HG02610 (cell line): ENCODE results near the gene TMA7.
"Not testable (repeated sequence)": the region's sequence is repeated elsewhere in the genome, so short reads cannot be mapped to it uniquely, and the experiment has no call there.

Experiments
- ATAC-seq: cut with Tn5 transposase; IDR thresholded peaks from one replicate; pipeline ENCODE4 v1.9.1; 2021; ENCODE audit warnings: mild to moderate bottlenecking, moderate library complexity; ENCODE audit not compliant: unreplicated experiment

TMA7 gene

DNA sequence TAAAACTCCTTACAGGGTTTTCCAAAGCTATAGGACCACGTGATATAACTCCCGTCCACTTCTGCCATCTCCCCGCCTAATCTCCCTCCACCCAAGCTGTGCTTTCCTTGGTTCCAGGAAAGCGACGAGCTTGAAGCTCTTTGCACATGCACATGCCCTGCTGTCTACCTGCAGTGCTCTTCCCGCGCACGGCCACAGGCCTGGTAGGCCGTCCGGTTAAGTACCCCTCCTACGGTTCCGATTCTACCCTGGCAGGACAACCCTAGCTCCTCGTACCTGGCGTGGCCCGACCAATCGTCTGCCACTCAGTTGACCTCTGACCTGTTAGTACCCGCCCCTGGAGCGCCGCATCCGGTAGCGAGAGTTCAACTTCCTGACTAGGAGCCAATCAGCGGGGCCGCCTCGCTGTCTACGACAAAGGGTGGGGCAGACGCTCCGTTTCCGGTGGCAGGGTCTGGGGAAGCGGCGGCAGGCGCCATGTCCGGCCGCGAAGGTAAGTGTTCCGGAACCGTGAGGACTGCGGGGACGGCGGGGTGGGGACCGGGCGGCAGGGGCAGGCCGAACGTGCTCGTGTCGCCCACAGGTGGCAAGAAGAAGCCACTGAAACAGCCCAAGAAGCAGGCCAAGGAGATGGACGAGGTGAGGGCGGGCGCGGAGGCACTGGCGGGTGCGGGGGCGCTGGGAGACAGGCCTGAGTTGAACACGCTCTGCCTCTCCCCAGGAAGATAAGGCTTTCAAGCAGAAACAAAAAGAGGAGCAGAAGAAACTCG lies at the start of gene TMA7, which contains the start of gene CCDC51:
TSS of gene TMA7 (plus strand) at position 438 of the 770 bp plus-strand sequence. CDS start at position 478, 40 bp downstream.
TSS of gene CCDC51 (minus strand) at position 300 of the 770 bp plus-strand sequence. CDS start 4,991 bp downstream, outside the sequence.
- ATAC-seq: peak; percentile 96

DNA sequence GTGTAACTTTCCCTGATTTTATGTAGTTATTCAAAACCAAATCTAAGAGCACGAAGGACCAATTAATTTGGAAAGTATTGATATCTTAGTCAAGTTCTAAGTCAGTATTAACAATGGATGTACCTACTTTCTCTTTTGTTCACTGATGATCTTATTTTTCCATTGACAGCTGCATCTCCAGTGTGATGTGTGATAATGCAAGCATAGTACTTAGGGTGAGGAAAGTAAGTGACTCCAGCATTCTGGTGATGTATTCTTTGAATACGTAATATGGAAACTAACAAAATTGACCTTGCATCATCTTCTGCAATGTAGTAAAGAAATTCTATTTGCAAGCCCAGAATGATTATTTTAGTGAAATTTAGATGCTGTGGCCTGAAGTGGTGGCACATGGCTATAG lies 45.7 kb upstream of the TMA7 start:
- ATAC-seq: no peak

- ATAC-seq: no peak
Observed at GRCh38 chr3:48395714-48396113, 44.3 kb upstream of the TMA7 start.

DNA sequence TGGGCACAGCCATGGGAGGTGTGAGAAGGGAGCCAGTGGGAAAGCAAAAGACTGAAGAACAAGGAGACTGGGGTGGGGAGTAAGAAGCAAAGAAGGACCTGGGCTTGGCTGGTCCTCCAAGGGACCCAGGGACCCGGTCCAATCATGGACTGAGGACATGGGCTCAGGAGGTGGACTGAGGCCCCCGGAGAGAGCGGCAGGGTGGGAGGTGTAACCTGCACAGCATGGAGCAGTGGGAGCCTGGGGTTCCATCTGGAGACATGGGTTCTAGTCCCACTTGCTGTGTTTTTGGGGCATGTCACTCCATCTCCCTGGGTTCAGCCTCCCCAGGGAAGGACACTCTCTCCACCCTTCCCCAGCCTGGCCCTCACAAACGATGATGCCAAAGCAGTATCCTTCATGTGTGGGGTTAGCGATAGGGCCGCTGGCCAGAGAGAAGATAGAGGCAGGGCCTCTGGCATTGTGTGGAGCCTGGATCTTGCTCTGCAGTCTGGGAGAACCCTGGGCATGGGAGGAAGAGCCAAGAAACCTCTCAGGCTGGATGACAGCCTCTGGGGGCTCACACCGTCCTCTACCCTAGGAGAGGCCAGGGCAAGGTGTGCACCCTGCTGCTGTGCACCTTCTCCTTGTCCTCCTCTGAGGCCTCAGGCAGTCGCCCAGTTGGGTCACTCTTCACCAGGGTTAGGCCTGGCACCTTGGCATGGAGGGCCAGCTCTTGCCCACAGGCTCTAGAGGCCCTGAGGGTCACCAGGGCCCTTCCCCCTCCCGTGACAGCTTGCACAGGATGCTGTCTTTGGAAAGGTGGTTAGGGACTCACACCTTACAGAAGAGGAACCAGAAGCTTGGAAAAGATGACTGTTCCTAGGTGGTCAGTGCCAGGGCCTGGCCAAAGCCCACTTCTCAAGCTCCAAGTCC lies 42.0 kb upstream of the TMA7 start:
- no peak for ATAC-seq

DNA sequence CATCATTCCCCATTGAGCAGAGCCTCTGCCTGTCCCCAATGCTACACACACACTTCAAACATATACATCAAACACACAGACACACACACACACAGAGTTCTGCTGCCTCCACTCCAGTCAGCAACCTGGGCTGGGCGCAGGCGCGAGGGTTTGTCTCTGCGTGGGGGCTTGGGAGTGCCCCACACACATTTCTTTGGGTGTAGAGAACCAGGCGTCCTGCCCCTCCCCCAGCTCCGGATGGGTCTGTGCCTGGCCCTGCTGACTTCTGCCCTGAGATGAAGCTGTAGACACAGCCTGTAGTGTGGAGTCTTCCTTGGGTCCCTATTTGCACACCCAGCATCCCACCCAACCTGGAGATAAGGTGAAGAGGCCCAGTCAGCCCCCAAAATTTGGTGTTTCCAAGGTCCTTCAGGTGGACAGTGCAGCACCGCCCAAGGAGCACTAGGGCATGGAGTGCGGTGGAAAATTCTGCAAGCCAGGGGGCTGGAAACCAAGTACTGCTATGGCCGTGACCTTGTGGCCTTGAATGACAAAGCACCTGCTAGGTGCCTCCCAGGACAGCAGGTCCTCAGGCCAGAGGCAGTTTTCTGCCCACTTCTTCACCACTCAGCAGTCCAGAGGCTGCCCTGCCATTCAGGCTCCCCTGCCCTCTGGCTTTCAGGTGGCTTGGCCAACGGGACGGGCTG lies 41.2 kb upstream of the TMA7 start:
- no peak for ATAC-seq

DNA sequence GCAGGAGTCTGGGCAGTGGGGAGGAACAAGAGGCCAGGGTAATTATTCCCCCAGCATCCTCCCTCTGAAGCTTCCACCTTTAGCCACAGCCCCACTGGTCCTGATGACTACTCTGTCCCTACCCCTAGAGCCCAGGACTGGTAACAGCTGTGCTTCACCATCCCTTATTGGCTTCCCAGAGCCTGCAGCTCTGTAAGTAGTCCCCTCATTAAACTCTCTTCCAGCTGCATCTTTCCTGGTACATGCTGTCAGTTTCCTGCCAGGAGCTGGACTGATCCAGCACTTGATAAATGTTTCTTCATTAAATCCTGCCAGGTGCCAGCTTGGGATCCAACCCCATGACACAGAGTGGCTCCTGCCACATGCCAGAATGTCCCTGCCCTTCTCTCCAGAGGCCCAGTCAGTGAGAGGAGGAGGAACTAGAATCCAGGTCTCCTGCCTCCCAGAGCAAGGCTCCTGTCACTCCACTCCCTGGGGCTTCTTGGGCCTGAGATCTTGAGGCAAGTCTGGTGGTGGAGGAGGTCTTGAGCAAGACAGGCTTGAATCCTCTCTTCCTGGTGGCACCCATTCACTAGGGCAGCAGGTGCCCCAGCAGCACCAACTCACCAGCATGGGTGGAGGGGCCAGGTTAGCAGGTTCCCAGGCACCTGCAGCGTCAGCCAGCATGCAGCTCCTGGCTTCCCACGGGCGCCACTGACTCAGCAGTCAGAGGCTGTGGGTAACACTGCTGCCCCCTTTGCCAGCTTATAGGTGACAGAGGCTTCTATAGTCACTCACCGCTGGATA lies 40.5 kb upstream of the TMA7 start:
- ATAC-seq: no peak

DNA sequence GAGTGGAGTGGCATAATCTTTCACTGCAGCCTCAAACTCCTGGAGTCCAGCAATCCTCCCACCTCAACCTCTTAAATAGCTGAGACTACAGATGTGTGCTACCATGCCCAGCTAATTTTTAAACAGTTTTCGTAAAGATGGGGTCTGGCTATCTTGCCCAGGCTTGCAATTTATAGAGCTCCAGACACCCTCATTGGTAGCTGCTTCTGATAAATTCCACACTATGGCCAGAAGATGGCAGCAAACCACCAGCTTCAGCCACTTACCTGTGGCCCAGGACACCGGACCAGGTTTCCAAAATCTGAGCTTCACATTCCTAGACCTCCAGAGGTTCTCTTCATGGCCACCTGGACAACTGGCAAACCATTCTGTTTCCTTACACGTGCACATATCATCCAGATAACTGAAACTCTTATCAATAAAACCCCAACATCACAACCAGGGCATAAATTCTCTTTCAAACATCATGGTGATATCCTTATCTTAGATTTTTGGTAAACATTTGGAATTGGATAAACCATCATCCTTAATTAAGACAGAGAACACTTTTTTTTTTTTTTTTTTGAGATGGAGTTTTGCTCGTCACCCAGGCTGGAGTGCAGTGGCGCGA lies 39.1 kb upstream of the TMA7 start:
- ATAC-seq: peak; percentile 49

DNA sequence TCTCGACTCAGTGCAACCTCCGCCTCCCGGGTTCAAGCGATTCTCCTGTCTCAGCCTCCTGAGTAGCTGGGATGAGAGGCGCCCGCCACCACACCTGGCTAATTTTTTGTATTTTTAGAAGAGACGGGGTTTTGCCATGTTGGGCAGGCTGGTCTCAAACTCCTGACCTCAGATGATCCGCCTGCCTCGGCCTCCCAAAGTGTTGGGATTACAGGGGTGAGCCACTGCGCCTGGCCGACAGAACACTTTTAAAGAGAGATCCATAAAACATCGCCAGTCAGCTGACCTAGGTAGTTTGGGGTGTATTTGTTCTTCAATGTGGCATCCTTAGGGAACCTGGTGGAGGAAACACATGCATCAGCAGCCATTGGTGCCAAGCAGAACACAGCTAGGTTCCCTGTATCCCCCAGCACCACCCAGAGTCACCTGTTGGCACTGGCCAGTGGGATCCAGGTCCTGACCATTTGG lies 38.6 kb upstream of the TMA7 start:
- ATAC-seq: not testable (repeated sequence)

- no peak for ATAC-seq
Observed at GRCh38 chr3:48402281-48402732, 37.8 kb upstream of the TMA7 start.

DNA sequence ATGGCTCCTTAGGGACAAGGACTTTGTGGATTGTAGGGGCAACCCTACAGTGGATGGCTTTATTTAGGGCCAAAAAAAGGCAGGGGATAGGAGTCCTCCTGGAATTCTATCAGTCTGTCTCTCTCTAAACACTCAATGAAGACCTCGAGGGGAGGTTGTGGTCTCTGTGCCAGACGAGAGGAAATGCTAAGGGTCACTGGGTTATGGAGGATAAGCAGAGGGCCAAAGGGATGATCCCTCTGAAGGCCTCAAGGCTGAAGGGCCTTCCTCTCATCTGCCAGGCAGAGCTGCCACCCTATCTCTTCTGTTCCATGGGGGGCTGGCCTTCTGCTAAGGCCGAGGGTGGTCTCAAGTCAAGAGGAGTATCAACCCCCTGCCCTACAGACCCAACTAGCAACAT lies 37.1 kb upstream of the TMA7 start:
- no peak for ATAC-seq

- no peak for ATAC-seq
Observed at GRCh38 chr3:48403533-48404439, 36.3 kb upstream of the TMA7 start.

DNA sequence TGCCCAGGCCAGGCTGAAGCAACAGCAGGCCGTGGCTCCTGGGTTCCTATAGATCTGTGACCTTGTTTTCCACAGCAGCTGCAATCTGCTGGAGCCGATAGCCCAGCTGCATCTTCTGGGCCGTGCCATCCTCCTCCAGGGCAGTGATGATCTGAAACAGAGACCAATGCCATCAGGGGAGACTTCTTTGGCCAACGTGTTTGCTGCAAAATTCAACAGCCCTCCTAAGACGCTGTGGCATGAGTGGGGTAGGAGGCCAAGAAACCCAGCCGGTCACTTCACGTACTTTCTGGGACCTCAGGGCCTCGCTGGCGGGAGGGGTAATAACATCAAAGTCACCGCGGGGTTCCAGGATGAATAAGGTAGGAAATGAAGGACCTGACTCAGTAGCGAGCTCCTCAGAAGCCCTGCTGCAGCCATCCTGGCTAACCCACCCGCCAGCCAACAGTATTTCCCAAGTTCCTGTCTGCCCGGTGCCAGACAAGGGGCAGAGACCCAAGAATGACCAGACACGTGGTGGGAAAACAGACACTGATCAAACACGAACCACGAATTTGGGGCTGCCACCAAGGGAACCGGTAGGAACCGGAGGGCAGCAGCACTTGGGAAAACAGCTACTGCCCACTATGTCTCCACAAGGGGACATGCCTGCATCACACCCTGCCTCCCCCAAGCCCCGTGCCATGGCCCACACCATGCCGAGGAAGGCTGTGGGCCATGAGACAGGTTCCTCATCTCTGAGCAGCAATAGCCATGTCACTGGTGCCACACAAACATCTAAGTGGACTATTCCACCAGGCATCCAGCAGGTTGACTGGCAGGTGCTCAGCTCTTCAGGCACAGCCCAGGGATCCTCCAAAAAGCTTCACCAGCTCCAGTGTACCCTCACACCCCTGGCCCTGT lies 35.4 kb upstream of the TMA7 start:
- no peak for ATAC-seq

DNA sequence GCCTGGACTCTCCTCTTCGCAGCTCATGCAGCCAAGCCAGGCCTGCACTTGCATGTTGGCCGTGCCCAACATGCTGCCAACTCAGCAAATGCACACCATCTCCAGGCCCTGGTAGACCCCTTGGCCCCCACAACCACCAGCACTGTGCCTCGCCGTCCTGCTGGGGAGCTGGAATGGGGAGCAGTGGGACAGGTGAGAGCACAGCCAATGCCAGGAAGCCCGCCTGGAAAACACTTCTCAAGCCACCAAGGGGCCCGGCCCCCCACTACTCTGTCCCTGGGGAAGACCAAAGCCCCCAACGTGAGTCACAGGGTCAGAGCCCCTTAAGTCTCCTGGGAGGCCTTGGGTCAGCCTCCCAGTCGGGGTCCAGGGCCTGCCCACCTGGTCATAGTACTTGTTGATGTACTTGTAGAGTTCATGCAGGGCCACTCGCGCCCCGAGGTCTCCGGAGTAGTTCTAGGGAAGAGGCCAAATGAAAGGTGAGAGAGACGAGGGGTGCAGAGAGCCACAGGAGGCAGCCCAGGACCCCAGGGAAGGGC lies 34.6 kb upstream of the TMA7 start:
- no peak for ATAC-seq

DNA sequence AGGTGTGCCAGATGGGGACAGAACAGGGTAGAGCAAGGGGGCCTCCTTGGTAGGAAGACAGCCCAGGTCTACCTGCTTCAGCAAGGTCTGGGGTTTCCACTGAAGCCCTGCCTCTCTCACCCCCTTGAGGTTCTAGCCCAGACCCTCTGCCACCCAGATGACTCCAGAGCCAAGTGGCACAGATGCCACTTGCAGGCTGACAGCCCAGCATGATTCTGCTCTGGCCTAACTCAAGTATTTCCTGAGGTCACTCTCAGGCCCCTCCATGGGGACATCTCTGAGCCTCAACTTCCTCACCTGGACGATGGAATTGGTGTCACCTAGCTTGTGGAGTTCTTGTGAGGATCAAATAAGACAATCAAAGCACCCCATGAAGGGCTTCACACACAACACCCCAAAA lies 34.1 kb upstream of the TMA7 start:
- ATAC-seq: no peak

- no peak for ATAC-seq
Observed at GRCh38 chr3:48406443-48407431, 33.3 kb upstream of the TMA7 start.

GRCh38 chr3:48407542-48408099 lies 32.4 kb upstream of the TMA7 start:
- no peak for ATAC-seq
